Right lobe of liver (tissue), 6 donors: ENCODE measurements around the gene PSMD5. TPM values are rescaled to one million over a fixed set of nuclear protein-coding genes. Genes with fewer than 3 reads are reported as not detected.

ENCODE experiments used
- ATAC-seq, 4 donors: fragments of 200-7000 bp; cut with Tn5 transposase; one replicate each; pipeline ENCODE4 v1.9.1; 2020; ENCODE audit warnings: mild to moderate bottlenecking in 4 of 4, moderate library complexity in 4 of 4
- DNase-seq, 3 donors: peaks; one replicate each; pipeline ENCODE4 v3.0.0-alpha.2; 2020
- H3K27ac ChIP-seq, 3 donors: fragments of 200-600 bp; one replicate each; pipeline ENCODE4 v1.8.0; 2022
- H3K27me3 ChIP-seq, 2 donors: fragments of 200-600 bp; one replicate each; pipeline ENCODE4 v1.8.0; 2022
- H3K36me3 ChIP-seq, 4 donors: fragments of 200-600 bp; sonication (generic) in 1 of 4; one replicate each; pipeline versions ENCODE4 v1.5.1 to v1.8.0; 2017 to 2022; ENCODE audit warnings: control low read depth in 1 of 4
- H3K4me1 ChIP-seq, 4 donors: fragments of 200-600 bp; sonication (generic) in 1 of 4; one replicate each; pipeline versions ENCODE4 v1.5.1 to v1.8.0; 2017 to 2022; ENCODE audit warnings: control low read depth in 1 of 4
- H3K4me3 ChIP-seq, 3 donors: fragments of 200-600 bp; one replicate each; pipeline ENCODE4 v1.8.0; 2022
- H3K9me3 ChIP-seq, 4 donors: fragments of 200-600 bp; sonication (generic) in 1 of 4; one replicate each; pipeline versions ENCODE4 v1.5.1 to v1.8.0; 2017 to 2022; ENCODE audit warnings: control low read depth in 1 of 4
- CTCF ChIP-seq, 4 donors: fragments of 200-600 bp in 3 of 4; fragments of 450-650 bp in 1 of 4; IDR thresholded peaks; one replicate each; pipeline versions ENCODE4 v1.5.1 to v1.8.0; 2016 to 2022; ENCODE audit warnings: antibody characterized with exemption in 4 of 4, mild to moderate bottlenecking in 2 of 4
- POLR2A ChIP-seq: fragments of 450-650 bp; IDR thresholded peaks from one replicate; pipeline ENCODE4 v1.6.1; 2017; ENCODE audit warnings: antibody characterized with exemption, mild to moderate bottlenecking
- WGBS: methylation state at CpG from one replicate; pipeline ENCODE4 v1.1.6; 2018; ENCODE audit warnings: low coverage, low lambda C conversion rate; ENCODE audit not compliant: insufficient coverage; ENCODE audit errors: missing lambda C conversion rate; 5-methylcytosine and 5-hydroxymethylcytosine counted together
- intact Hi-C, 2 donors: fragments of 100-400 bp; cut with DNase I; formaldehyde crosslinking; loops; one replicate each; pipeline versions ENCODE4 v1.11.2 to v1.14.1; 2022
- total RNA-seq, 6 experiments: library from RNA; depleted of rRNA in 2 of 6; stranded (reverse); fragments of >200 nt in 2 of 6; fragmentation: NEBNext Ultra II Directional in 3 of 6; extraction: Animal tissue kit (Norgen Biotek cat#: 25700) in 3 of 6; gene quantifications; one replicate each; pipeline versions ENCODE4 v1.1.0 to v1.2.4, GENCODE V29; 2016 to 2023
- donor health status: DM: no; HTN: yes; CAD: no.
- donor health status: DM: no; HTN: no; CAD: no.
- donor health status: DM: no; HTN: no; CAD: no.
- donor health status: DM: no; HTN: yes; CAD: no.
- donor health status: DM: no; HTN: yes; CAD: no.

The PSMD5 gene
- total RNA-seq, 6 experiments from 2014 or later = 14.1 to 29.2 (median 21.5) TPM

GRCh38 chr9:120801441-120801840 is 41.3 kb downstream of the PSMD5 start:
- TF ChIP-seq CTCF (IDR thresholded peaks at IDR 0.05) = no peak
- no peak for TF ChIP-seq POLR2A
- H3K4me1 ChIP-seq = no peaks in the 10 kb centered on the region
- no peaks in the 10 kb centered on the region for H3K9me3 ChIP-seq
- WGBS = 82% methylated on average over 6 of the region's 7 CpGs
- DNase-seq = no peak
- intact Hi-C loops = no loop called here
- no peaks in the 10 kb centered on the region for H3K36me3 ChIP-seq
- H3K4me3 ChIP-seq = no peak overlapping the region
- no peak for ATAC-seq
- no peaks in the 10 kb centered on the region for H3K27me3 ChIP-seq
- H3K27ac ChIP-seq = no peak overlapping the region

- peak; percentile 99 for ATAC-seq
Measured at GRCh38 chr9:120792898-120793765, 49.6 kb downstream of the PSMD5 start, which contains the start of gene FBXW2. FBXW2 (minus strand) TSS chr9:120793416; CDS start chr9:120788258, 5,158 bp downstream.

GRCh38 chr9:120791161-120791560 is 51.6 kb downstream of the PSMD5 start:
- Histone ChIP-seq H3K4me3 (no peak overlapping the region), H3K27me3 (no peaks in the 10 kb centered on the region), H3K9me3 (no peaks in the 10 kb centered on the region), H3K27ac (no peak overlapping the region), H3K4me1 (peaks cover 0 to 19% (median 0%) of the 10 kb centered on the region in 4 donors), H3K36me3 (peaks cover 0 to 9% (median 1%) of the 10 kb centered on the region in 4 donors)
- ATAC-seq (no peak), DNase-seq (no peak)
- intact Hi-C loops = no loop called here
- 67% methylated on average over 3 of the region's 3 CpGs for whole genome bisulfite sequencing
- TF ChIP-seq CTCF (IDR thresholded peaks at IDR 0.05) (no peak), POLR2A (no peak)

More at GRCh38 chr9:120792898-120793765, 49.6 kb downstream of the PSMD5 start, which contains the start of gene FBXW2:
- H3K27ac ChIP-seq = peak within 1 kb of the TSS; percentile 78 to 91 (median 88)
- no peaks in the 10 kb centered on the region for H3K27me3 ChIP-seq
- peaks cover 0 to 19% (median 0%) of the 10 kb centered on the region in 4 donors for H3K4me1 ChIP-seq
- TF ChIP-seq CTCF (IDR thresholded peaks at IDR 0.05) = peak in 1 of 4 donors; percentile 31
- TF ChIP-seq POLR2A = peak; percentile 86
- peak within 1 kb of the TSS; percentile 95 to 98 (median 97) for H3K4me3 ChIP-seq
- DNase-seq = peak; percentile 94 to 96 (median 95)
- 0% methylated on average over 32 of the region's 72 CpGs for WGBS
- intact Hi-C loops = no loop called here
- H3K36me3 ChIP-seq = peaks cover 0 to 4% (median 0%) of the 10 kb centered on the region in 4 donors
- no peaks in the 10 kb centered on the region for H3K9me3 ChIP-seq

- DNase-seq (no peak), ATAC-seq (no peak)
- Histone ChIP-seq H3K36me3 (peaks cover 0 to 9% (median 4%) of the 10 kb centered on the region in 4 donors), H3K4me1 (peaks cover 0 to 27% (median 6%) of the 10 kb centered on the region in 4 donors), H3K4me3 (no peak overlapping the region), H3K27me3 (no peaks in the 10 kb centered on the region), H3K27ac (no peak overlapping the region), H3K9me3 (no peaks in the 10 kb centered on the region)
- intact Hi-C loops = no loop called here
- TF ChIP-seq CTCF (IDR thresholded peaks at IDR 0.05) (no peak), POLR2A (no peak)
- 72% methylated on average over 4 of the region's 4 CpGs for WGBS
Measured at GRCh38 chr9:120787933-120788332, 54.8 kb downstream of the PSMD5 start.
